K562 (cell line): ENCODE data around the gene ECT2.

Experiments used
- ELF1 ChIP-seq: fragments of 200-800 bp; sonication (Bioruptor generic); IDR thresholded peaks from 2 replicates; pipeline ENCODE4 v1.6.1; 2016; ENCODE audit warnings: missing genetic modification characterization, missing compliant biosample characterization
- JUN ChIP-seq, 2 experiments: sonication (generic) in 1 of 2; formaldehyde crosslinking in 1 of 2; IDR thresholded peaks; 2 replicates each; pipeline versions ENCODE4 v1.6.1 to v1.8.0; 2012 to 2022; ENCODE audit warnings: borderline replicate concordance in 2 of 2, mild to moderate bottlenecking in 2 of 2, improper control_type of control experiment in 1 of 2, low read depth in 1 of 2, low read length in 1 of 2, missing genetic modification reagents in 1 of 2
- ZKSCAN1 ChIP-seq: fragments of 150-350 bp; IDR thresholded peaks from 2 replicates; pipeline ENCODE4 v1.6.1; 2016; ENCODE audit warnings: low read depth, low read length

DNA sequence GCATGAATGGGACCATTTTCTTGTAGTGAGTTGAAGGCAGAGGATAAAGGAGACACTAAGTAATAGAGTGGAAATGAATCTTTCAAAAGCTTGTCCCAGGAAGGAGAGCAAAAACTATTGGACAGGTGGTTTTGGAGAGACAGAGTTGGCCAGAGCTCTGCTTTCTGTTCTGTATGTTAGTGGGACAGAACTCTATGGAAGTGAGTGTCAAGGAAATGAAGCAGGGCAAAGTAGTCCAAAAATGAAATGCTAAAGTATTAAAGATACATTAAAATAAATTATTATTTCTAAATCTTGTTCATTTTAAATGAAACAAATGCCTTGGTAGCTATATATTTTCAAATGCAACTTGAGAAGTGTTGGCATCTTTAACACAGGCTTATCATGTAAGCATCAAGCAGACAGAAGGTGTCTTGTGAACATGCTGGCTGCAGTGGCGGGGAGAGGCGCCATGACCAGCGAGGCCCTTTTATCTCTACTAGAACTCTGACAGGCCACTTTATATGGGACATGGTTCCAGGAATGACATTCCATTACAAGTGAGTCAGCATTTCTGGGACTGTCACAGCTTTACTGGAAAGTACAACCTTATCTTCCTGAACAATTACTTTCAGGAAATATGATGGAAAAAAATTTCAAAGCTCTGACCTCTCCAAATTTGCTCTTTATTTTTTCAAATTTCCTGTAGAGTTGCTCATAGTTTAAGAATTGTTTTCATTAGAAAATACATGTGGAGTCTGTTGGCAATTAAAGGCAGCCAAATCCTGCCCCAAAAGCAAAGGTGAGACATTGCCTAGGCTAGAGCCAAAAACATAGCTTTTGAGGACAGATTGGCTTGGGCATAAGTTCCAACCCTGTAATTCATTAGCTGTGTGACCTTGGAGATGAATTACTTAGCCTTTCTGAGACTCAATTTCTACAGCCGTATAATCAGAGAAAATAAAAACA is 106.5 kb downstream of the ECT2 start:
- TF ChIP-seq ZKSCAN1 (no peak), ELF1 (tag) (peak; percentile 23; the same call in 1 of the 2 replicates), JUN (IDR thresholded peaks at IDR 0.05; ENCODE audit: borderline replicate concordance, low read depth, low read length) (peak; percentile 36; the same call in 1 of the 2 replicates), JUN (CRISPR knock-in tag; IDR thresholded peaks at IDR 0.05; ENCODE audit: borderline replicate concordance) (no peak)
